Measurements from ENCODE around the gene SLC30A10. TPM values are rescaled to one million over a fixed set of nuclear protein-coding genes. Genes with fewer than 3 reads are reported as not detected.
"Not testable (repeated sequence)": the region's sequence is repeated elsewhere in the genome, so short reads cannot be mapped to it uniquely, and the experiment has no call there.

Gene SLC30A10
- total RNA-seq, 1 donor from 2014 or later, result 0.63 TPM

DNA sequence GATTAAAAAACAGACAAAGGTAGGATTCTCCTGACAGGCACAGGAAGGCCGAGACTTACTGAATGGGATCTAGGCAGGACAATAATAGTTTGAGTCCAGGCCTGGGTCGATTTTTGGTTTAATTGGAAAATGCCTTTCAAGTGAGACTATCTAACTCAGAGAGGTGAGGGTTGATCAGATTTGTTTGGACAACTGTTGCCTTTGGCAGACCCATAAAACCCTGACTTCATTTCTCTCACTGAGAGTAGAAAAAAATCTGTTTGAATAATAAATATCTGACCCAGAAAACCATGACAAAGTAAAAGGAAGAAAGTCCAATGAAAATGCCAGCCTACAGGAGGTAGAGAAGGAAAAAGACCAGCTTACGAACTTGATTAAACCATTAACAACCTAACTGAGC lies 12.3 kb upstream of the SLC30A10 start:
- no peaks in the 10 kb centered on the region for H3K36me3 Mint-ChIP-seq (ENCODE audit: low read depth)
- no peaks in the 10 kb centered on the region for H3K27me3 Mint-ChIP-seq (ENCODE audit: low read depth)
- DNase-seq (ENCODE audit: low read depth, low spot score), result no peak
- no peak overlapping the region for H3K4me3 Mint-ChIP-seq
- TF ChIP-seq, protein P1, sequence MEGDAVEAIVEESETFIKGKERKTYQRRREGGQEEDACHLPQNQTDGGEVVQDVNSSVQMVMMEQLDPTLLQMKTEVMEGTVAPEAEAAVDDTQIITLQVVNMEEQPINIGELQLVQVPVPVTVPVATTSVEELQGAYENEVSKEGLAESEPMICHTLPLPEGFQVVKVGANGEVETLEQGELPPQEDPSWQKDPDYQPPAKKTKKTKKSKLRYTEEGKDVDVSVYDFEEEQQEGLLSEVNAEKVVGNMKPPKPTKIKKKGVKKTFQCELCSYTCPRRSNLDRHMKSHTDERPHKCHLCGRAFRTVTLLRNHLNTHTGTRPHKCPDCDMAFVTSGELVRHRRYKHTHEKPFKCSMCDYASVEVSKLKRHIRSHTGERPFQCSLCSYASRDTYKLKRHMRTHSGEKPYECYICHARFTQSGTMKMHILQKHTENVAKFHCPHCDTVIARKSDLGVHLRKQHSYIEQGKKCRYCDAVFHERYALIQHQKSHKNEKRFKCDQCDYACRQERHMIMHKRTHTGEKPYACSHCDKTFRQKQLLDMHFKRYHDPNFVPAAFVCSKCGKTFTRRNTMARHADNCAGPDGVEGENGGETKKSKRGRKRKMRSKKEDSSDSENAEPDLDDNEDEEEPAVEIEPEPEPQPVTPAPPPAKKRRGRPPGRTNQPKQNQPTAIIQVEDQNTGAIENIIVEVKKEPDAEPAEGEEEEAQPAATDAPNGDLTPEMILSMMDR (conservative IDR thresholded peaks at IDR 0.05), result no peak
- H3K9me3 Mint-ChIP-seq, result no peaks in the 10 kb centered on the region
- no peaks in the 10 kb centered on the region for H3K4me1 Mint-ChIP-seq
- no peak overlapping the region for H3K27ac Mint-ChIP-seq (ENCODE audit: unreplicated experiment)

DNA sequence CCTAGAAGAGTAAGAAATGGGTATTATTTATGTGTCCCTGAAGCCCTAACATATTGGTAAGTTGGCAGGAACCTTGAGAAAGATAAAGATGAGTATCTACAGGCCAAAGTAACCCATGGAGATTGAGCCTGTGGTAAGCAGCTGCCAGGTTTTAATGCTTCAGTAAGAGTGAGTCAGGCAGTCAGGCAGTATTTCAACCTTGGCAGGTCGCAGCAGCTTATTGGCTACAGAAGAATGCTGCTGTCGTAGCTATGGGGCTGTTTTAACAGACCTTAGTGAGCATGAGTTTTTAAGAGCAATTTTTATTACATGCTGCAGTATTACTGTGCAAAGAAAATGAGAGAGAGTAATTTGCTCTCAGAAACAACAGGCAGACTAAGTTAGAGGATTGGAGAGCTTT lies 10.3 kb upstream of the SLC30A10 start:
- H3K9me3 Mint-ChIP-seq, result no peaks in the 10 kb centered on the region

DNA sequence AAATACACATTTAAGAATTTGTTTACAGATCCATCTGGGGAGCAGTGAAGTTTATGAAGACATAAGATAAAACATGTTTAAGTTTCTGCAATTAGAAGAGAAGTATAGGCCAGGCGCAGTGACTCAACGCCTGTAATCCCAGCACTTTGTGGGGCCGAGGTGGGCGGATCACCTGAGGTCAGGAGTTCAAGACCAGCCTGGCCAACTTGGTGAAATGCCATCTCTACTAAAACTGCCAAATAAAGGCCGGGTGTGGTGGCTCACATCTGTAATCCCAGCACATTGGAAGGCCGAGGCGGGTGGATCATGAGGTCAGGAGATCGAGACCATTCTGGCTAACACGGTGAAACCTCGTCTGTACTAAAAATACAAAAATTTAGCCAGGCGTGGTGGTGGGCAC lies 5.4 kb upstream of the SLC30A10 start:
- DNase-seq (ENCODE audit: low read depth, low spot score); H3K9me3 Mint-ChIP-seq; H3K27ac Mint-ChIP-seq (ENCODE audit: unreplicated experiment); H3K4me3 Mint-ChIP-seq; H3K36me3 Mint-ChIP-seq (ENCODE audit: low read depth); H3K4me1 Mint-ChIP-seq: not testable (repeated sequence)
- peaks cover 16% of the 10 kb centered on the region for H3K27me3 Mint-ChIP-seq (ENCODE audit: low read depth)

More for the DNA sequence above, 10.3 kb upstream of the SLC30A10 start:
- Mint-ChIP-seq H3K27ac (ENCODE audit: unreplicated experiment) (no peak overlapping the region), H3K36me3 (ENCODE audit: low read depth) (no peaks in the 10 kb centered on the region), H3K4me1 (peaks cover 4% of the 10 kb centered on the region), H3K27me3 (ENCODE audit: low read depth) (peaks cover 2% of the 10 kb centered on the region), H3K4me3 (no peak overlapping the region)
- TF ChIP-seq, protein P1 (conservative IDR thresholded peaks at IDR 0.05), result no peak
- no peak for DNase-seq (ENCODE audit: low read depth, low spot score)

DNA sequence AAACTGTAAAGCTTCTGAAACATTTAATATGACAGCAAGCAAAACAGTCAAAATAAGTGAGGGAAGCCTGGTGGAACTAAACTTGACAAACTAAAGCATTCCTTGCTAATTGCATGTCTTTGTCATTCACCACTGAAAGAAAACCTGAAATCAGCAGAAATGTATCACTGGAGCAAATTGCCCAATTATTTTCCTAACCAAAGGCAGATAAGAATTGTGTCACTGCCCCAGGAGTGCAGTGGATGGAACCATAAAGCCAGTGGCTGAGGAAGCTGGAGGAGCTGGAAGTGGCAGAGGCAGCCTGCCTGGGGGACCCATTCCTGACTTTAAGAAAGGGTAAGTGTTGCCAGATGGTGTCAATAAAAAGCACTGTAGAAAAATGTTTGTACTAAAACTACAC lies 2.7 kb upstream of the SLC30A10 start:
- no peaks in the 10 kb centered on the region for H3K36me3 Mint-ChIP-seq (ENCODE audit: low read depth)
- peaks cover 9% of the 10 kb centered on the region for H3K4me1 Mint-ChIP-seq
- no peak for DNase-seq (ENCODE audit: low read depth, low spot score)
- H3K4me3 Mint-ChIP-seq, result no peak overlapping the region
- H3K27ac Mint-ChIP-seq (ENCODE audit: unreplicated experiment), result no peak overlapping the region
- TF ChIP-seq, protein P1 (conservative IDR thresholded peaks at IDR 0.05), result no peak
- H3K27me3 Mint-ChIP-seq (ENCODE audit: low read depth), result peaks cover 38% of the 10 kb centered on the region
- no peaks in the 10 kb centered on the region for H3K9me3 Mint-ChIP-seq

DNA sequence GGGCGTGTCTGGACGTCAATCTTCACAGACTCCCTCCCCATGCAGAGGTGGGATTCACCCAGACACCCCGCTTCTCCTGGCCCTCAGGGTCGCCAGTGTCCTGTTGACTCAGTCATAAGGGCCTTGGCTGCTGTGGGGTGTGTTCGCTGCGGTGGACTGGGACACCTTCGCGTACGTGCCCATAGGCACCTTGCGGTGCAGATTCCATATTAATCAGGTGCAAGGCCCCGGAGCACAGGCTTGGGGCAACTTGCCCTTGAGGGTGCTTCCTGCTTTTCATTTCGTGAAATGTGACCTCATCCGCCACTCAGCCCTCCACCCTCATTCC lies 398 bp upstream of the SLC30A10 start:
- Mint-ChIP-seq H3K27me3 (ENCODE audit: low read depth) (peaks cover 46% of the 10 kb centered on the region), H3K9me3 (no peaks in the 10 kb centered on the region), H3K36me3 (ENCODE audit: low read depth) (no peaks in the 10 kb centered on the region), H3K4me1 (peaks cover 5% of the 10 kb centered on the region), H3K4me3 (peak overlapping the region; percentile 63), H3K27ac (ENCODE audit: unreplicated experiment) (no peak overlapping the region)
- TF ChIP-seq, protein P1 (conservative IDR thresholded peaks at IDR 0.05), result no peak
- no peak for DNase-seq (ENCODE audit: low read depth, low spot score)

DNA sequence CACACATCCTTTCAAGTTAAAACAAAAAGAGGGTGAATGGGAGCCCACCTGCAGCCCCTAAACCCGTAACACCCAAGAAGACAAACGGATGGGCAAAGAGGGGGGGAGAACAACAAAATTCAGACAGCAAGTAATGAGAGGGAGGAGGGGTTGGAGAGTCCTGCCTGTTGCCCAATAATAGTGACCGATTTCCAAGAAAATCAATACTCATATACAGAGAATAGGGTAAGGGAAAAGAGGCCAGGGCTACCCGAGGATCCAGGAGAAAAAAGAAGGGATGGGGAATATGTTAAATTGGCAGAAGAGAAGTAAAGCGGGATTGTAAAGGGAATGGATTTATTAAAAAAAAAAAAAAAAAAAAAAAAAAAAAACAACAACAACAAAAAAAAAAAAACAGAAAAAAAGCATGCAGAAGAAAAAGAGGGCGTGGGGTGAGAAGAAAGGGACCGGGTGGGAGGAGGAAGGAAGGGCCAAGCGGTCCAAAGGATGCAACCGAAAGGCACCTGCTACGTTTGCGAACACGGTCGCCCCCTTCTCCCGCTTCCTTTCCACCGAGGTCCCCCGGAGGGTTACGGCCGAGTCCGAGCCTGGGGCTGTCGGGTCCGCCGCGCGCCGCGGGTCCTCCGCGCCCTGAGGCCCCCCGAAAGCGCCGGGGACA lies 930 bp downstream of the SLC30A10 start:
- Mint-ChIP-seq H3K36me3 (ENCODE audit: low read depth) (no peaks in the 10 kb centered on the region), H3K27me3 (ENCODE audit: low read depth) (peaks cover 49% of the 10 kb centered on the region), H3K4me3 (peak overlapping the region; percentile 86), H3K9me3 (no peaks in the 10 kb centered on the region), H3K27ac (ENCODE audit: unreplicated experiment) (no peak overlapping the region), H3K4me1 (peaks cover 5% of the 10 kb centered on the region)
- no peak for DNase-seq (ENCODE audit: low read depth, low spot score)
- TF ChIP-seq, protein P1 (conservative IDR thresholded peaks at IDR 0.05), result no peak

Measured in neural crest cell (in vitro differentiated cells).